ENCODE data around the gene CYP4A11.
"Not testable (repeated sequence)": the region's sequence is repeated elsewhere in the genome, so short reads cannot be mapped to it uniquely, and the experiment has no call there.

CYP4A11 gene, protein sequence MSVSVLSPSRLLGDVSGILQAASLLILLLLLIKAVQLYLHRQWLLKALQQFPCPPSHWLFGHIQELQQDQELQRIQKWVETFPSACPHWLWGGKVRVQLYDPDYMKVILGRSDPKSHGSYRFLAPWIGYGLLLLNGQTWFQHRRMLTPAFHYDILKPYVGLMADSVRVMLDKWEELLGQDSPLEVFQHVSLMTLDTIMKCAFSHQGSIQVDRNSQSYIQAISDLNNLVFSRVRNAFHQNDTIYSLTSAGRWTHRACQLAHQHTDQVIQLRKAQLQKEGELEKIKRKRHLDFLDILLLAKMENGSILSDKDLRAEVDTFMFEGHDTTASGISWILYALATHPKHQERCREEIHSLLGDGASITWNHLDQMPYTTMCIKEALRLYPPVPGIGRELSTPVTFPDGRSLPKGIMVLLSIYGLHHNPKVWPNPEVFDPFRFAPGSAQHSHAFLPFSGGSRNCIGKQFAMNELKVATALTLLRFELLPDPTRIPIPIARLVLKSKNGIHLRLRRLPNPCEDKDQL

DNA sequence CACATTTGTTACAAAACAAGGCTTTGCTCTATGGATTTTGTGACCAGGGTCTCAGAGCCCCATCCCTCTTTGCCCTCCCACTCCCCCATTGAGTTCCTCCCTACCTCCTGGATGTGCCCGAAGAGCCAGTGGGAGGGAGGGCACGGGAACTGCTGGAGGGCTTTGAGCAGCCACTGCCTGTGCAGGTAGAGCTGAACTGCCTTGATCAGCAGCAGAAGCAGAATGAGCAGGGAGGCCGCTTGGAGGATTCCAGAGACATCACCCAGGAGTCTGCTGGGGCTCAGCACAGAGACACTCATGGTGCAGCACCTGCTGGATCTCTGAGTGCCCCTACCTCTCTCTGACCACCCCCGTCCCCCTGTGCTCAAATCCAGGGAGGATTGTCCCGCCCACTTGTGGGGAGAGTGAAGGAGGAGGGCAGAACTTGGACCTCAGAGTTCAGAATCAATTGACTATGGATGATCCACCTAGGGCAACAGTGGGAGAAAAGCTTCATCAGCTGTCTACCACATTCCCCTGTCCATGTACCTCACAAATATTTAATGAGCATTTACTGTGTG, at the start of gene CYP4A11:
Gene CYP4A11 (minus strand): TSS at position 342 of the 560 bp plus-strand sequence. CDS start 43 bp downstream, at position 299.
- no peak for DNase-seq

DNA sequence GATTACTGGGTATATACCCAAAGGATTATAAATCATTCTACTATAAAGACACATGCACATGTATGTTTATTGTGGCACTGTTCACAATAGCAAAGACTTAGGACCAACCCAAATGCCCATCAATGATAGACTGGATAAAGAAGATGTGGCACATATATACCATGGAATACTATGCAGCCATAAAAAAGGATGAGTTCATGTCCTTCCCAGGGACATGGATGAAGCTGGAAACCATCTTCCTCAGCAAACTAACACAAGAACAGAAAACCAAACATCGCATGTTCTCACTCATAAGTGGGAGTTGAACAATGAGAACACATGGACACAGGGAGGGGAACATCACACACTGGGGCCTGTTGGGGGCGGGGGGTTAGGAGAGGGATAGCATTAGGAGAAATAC, 49.3 kb upstream of the CYP4A11 start:
- not testable (repeated sequence) for DNase-seq

DNA sequence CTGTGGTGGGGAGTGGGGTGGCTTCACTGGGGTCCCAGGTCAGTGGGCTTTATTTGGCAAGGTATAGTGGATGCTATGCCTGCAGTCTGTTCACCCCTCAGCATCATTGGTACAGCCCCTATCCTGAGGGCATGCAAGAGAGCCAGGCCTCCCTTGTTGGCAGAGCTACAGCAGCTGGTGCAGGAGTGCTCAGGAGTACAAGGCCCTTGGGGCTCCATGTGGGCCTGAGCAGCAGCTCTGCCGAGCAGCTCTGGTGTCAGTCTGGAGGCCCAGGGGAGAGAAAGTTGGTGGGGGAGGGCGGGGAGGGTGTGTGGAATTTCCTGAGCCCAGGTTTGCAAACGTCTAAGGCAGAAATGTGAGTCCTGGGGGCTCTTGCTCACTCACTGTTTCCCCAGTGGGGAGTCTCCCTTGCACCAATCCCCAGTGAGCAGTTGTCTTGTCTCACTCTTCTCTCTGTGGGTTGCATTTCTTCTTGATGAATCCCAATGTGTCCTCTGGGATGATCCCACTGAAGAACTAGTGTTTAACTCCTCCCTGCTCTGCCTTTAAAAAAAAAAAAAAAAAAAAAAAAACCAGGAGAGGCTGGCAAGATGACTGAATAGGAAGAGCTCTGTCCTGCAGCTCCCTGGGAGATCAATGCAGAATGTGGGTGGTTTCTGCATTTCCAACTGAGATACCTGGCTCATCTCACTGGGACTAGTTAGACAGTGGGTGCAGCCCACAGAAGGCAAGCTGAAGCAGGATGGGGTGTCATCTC, 42.7 kb upstream of the CYP4A11 start:
- no peak for DNase-seq

DNA sequence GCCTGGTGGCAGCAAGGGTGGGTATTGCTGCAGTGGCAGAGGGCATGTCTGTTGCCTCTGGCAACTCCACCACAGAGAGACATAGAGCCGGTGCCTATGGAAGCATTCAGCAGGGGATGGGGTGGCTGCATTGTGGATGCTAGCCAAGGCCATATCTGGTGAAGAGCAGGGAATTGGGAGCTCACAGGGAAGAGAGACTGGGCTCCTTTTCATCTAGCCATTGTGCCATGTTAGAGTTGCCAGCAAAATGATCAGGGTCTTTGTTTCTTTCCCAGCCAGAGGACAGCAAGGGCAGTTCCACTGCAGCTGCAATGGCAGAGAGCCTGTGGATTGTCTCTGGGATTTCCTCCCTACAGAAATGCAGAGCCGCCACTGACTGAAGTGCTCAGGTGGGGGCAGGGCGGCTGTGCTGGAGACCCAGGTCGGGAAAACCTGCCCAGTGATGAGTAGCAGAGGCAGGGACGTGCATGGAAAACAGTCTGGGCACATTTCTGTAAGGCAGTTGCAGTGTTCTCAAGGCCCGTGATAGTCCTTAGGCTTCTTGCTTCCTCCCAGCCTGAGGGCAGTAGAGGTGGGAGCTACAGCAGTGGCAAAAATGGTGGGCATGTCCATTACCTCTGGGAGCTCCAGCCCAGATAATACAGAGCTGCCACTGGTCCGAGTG, 42.0 kb upstream of the CYP4A11 start:
- no peak for DNase-seq

DNA sequence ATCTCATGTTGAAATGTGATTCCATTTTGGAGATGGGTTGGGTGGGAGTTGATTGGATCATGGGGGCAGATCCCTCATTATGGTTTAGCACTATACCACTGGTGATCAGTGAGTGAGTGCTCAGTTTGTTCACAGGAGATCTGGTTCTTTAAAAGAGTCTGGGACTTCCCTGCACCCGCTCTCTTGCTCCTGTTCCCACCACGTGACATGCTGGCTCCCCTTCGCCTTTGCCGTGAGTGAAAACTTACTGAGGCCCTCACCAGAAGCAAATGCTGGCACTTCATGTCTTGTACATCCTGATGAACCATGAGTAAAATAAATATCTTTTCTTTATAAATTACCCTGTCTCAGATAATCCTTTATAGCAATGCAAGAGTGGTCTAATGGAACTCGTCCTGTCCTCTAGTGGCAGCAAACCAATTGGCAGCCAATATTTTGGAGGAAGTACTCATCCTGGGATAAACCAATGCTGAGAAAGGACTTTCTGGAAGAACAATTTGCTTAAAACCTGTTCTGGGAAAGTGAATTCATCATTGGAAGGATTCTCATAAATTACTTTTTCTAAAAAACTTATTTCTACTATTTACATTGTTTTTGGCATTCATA, 27.8 kb upstream of the CYP4A11 start:
- DNase-seq, result no peak

DNA sequence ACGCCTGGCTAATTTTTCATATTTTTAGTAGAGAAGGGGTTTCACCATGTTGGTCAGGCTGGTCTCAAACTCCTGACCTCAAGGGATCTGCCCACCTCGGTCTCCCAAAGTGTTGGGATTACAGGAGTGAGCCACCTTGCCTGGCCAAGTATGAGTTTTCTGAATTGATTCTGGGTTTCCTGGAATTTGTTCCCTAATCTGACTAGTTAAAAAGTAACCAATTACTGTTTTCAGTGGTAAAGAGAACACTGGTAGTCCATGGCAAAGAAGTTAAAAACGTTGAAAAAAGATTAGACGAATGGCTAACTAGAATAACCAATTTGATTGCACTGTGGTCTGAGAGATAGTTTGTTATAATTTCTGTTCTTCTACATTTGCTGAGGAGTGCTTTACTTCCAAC, 21.0 kb upstream of the CYP4A11 start:
- DNase-seq, result not testable (repeated sequence)

DNA sequence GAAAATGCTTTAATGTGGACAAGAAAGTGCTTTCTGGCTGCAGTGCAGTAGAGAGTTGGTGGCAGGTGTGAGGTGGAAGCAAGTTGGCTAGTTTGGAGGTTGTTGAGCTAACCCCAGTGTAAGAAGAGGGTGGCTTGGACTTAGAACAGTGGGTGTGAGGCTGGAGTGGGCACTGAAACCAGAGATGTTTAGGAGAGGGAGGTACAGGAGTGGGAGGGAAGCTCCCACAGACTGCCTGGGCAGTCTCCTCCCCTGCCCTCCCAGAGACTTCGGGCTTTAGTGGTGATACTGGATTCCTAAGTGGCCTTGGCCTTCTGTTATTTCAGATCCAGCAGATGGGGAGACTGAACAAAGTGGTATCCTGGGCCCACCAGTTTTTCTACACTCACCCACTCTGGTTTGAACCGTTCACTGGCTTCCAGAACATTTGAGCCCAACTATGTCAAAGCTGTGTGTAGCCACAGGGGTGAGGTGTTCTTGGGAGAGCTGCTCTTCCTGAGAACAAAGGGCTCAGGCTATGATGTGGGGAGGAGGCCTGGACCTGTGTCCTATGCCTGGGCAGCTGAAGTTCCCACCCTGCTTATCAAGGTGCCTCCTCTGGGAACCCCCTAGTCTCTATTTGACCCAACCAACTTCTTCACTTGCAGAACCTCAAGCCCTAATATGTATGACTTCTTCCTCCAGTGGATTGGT, 19.9 kb upstream of the CYP4A11 start:
- no peak for DNase-seq

DNA sequence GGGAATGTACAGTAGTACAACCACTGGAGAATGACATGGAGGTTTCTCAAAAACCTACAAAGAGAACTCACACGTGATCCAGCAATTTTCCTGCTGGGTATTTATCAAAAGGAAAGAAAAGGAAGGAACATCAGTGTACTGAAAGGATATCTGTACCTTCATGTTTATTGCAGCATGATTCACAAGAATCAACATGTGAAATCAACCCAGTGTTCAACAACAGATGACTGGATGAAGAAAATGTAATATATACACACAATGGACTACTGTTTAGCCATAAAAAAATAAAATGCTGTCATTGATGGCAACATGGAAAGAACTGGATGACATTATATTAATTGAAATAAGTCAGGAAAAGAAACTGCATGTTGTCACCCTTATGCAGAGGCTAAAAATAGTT, 19.0 kb upstream of the CYP4A11 start:
- DNase-seq, result no peak

DNA sequence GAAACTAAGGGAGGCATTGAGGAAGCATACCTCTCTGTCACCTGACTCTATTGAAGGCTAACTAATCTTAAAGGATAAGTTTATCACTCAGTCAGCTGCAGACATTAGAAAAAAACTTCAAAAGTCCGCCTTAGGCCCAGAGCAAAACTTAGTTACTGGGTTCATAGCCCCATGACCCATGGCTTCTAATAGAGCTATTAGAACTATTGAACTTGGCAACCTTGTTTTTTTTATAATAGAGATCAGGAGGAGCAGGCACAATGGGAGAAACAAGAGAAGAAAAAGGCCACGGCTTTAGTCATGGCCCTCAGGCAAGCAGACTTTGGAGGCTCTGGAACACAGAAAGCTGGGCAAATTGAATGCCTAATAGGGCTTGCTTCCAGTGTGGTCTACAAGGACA, 13.8 kb upstream of the CYP4A11 start:
- DNase-seq, result not testable (repeated sequence)

DNA sequence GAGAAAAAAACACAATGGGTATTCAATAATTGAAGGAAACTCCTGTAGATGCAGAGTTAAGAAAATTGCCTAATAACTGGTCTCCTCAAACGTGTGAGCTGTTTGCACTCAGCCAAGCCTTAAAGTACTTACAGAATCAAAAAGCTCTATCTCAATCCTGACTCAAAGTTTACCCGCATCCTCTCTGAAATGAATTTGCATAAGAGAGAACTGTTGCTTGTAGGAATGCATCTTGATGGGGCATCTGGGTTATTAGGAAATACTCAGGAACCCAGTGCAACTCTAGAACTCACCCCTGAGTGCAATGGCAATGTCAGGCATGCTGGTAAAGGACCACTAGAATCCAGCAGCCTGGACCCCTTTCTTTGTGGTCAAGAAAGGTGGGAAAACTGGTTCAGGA, 12.6 kb upstream of the CYP4A11 start:
- DNase-seq, result not testable (repeated sequence)

DNA sequence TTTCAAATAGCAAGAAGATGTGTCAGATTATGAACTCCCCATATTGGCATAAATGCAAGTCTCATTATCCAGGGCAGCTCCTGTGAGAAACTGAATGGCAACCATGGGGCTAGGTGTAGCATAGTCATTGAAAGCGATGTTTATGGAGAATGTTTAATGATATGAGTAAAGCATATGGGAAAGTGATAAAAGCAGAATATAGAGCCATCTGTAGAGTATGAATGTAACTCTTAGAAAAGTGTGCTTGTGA, 8.1 kb upstream of the CYP4A11 start:
- not testable (repeated sequence) for DNase-seq

DNA sequence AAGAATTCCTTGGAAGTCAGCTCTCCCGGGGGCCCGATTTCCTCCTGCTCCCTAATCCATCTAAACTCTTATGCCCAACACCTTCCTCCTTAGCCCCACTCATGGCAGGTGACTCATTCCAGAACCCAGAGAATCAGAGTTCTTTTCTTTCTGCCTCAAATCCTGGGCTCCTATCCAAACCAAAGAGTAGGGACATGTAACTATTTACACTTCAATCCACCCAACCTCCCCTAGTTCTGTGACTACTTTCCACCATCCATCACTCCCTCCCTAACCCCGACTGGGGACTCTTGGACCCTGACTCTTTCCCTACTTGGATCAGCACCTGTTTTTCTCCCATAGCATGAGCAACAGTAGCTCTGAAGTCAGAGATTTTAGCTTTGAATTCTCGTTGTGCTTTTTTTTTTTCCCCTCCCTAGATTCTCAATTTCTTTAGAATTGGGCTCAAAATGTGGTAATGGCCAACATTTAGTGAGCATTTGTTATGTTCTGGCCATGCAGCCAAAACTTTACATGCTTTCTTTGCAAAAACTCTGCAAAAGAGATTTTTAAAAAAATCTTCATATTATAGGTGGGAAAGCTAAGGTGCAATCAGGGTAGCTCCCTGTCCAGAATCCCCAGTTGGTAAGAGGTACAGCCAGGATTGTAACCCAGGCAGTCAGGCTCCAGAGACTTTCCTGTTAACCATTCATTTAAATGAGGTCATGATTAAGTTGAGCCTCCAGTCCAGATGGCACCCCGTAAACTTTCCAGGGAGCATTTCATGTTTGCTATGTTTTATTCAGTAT, 7.5 kb upstream of the CYP4A11 start:
- no peak for DNase-seq

DNA sequence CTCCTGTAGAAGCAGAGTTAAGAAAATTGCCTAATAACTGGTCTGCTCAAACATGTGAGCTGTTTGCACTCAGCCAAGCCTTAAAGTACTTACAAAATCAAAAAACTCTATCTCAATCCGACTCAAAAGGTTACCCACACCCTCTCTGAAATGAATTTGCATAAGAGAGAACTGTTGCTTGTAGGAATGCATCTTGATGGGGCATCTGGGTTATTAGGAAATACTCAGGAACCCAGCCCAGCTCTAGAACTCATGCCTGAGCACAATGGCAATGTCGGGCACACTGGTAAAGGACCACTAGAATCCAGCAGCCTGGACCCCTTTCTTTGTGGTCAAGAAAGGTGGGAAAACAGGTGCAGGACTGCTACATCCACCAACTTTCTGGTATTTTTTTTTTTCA, 6.4 kb upstream of the CYP4A11 start:
- not testable (repeated sequence) for DNase-seq

DNA sequence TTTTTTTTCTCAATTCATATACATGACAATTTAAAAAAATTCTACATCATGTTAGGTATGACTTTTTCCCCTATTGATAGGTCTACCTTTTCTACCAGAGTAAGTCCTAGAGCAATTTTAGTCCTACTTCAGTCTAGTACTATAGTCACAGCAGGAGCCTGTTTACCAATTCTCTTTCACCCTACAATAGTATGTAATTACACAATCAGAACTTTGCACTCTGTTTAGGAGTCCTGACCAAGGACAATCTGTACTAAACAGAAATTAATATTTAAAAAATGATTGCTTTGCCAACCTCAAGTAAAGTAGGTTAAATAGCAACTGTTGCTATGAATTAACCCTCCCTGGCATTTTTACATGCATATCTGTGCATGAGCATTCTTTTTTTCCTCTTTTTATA, 810 bp upstream of the CYP4A11 start:
- no peak for DNase-seq

DNA sequence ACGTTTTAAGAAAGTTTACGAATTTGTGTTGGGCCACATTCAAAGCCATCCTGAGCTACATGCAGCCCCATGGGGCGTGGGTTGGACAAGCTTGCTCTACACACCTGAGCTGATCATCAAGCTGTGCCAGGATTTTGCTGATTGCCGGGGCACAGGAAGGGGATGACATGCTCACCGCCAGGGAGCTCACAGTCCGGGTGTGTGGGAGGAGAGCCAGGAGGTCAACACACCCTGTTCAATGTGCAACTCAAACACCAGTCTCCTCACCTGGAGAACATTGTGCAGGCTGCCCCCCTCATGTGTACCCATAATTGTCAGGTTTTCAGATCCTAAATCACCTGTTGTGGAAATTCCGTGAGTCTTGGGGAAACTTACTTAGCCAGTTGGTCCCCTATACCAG, 969 bp downstream of the CYP4A11 start:
- no peak for DNase-seq

DNA sequence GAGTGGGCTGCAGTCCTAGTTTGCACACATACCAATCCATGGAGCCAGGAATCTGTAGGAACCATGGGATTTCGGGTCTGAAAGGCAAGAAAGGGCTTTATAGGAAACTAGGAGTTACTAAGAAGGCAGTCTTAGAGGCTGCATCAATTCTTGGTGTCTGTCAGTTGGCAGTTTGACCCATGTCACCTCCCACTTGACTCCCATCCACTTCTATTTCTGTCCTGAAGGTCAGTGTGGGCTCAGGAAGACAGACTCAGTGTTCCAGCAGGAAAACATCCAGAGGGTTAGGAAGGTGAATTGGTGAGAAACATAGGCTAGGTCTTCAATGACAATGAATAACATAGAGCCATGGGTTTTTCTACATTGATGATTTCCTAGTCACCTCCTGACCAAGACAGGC, 4.0 kb downstream of the CYP4A11 start:
- DNase-seq, result no peak

DNA sequence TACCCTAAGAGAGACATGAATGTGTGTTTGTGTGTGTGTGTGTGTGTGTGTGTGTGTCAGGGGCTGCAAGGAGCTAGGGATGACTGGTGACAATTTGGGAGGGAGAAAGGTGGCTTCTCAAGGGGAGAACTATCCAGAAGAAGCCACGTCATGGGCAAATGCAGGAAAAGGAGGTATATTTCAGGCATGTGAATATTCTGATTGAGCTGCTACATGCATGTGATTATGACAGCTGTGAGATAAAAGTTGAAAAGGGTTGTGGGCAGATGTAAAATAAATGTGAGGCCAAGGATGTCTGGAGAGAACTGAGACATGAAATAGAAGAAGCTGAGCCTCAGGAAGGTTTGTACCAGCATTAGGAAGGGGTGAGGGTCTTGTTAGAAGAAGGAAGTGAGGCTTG, 4.5 kb downstream of the CYP4A11 start:
- no peak for DNase-seq

DNA sequence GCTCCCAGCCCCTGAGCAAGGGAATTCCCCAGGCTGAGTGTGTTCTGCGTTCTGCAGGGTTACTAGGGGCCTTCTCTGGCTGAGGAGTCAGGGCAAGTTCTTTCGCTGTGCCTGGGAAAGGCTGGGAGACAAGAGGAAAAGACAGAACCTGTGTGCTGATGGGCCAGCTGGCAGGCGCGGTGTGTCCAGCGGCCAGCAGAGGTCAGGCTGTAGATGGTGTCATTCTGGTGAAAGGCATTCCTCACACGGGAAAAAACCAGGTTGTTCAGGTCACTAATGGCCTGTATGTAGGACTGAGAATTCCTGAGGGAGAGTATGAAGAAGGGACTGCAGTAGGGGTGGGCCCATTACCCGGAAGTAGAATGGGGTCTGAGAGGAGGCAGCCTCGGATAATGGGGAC, 6.4 kb downstream of the CYP4A11 start:
- peak; percentile 27 for DNase-seq

DNA sequence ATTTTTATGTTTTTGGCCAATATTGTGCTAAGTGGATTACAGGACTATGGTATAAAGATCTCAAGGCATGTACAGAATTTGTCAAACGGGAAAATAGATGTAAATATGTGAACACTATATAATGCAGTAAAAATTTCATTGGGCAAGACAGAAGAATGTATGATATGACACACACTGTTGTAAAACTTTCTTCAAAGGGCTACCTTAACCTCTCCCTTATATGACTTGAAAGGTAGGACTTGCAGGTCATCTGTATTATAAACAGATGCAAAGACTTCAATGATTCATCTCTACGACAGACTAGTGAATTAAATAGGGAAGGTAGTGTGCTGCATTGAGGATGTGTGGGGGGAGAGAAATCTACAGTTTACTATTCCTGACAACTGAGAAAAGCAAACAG, 9.3 kb downstream of the CYP4A11 start:
- not testable (repeated sequence) for DNase-seq

DNA sequence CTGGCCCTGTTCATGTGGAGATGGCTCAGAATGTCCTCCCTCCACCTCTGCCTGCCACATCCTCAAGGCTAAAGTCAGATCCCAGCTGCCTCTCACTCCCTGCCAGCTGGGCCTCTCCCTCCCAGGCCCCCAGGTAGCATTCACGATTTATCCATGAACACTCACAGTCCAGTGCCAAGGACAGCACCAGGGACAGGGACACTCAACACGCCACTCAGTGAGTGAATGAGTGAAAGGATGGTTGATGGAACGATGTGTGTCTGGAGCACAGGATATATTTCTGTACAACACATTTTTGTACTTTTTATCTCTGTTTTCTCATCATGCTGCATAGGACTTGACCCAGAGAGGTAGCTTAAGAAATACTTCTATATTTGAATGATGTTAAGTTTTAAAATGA, 10.1 kb downstream of the CYP4A11 start:
- no peak for DNase-seq

DNA sequence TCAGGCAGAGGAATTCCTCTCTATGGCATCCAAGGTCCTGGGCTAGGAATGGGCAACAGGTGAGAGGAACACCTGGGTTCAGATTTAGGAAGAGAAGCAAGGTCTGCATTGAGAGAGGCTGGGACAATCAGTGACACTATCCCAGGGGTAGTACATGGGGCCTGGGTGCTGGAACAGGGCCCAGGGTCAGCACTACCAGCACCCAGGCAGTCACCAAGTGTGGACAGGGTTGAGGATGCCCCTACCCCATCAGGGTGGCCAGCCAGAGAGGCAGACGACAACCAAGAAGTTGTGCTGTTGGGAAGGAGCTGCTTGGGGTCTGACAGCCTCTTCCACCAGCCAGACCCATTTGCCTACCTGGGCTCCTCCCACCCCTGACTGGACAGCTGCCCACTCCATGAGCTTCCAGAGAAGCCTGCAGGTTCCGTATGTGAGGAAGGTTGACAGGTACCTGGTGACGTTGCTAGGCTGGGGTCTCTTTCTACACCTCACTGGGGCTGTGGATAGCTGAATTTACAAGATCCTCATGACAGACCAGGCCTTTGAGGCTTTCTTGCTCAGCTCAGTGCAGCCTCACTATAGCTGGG, 13.9 kb downstream of the CYP4A11 start:
- no peak for DNase-seq
